Adrenal gland (tissue), 5 donors: ENCODE results near the gene FARS2.

Source experiments
- CTCF ChIP-seq, 6 experiments: fragments of 450-650 bp in 4 of 6; fragments of 200-600 bp in 2 of 6; sonication (generic) in 1 of 6; IDR thresholded peaks; 1 replicate in 5 of 6; 2 replicates in 1 of 6; pipeline versions ENCODE4 v1.5.1 to v1.8.0; 2016 to 2021; ENCODE audit warnings: antibody characterized with exemption in 6 of 6, mild to moderate bottlenecking in 2 of 6, moderate library complexity in 1 of 6
- POLR2A ChIP-seq, 2 donors: fragments of 450-650 bp; IDR thresholded peaks; one replicate each; pipeline ENCODE4 v1.6.1; 2017; ENCODE audit warnings: antibody characterized with exemption in 2 of 2, mild to moderate bottlenecking in 2 of 2, moderate library complexity in 1 of 2
- donor health status: DM: no; HTN: no; CAD: no.

GRCh38 chr6:5693225-5694145, 432.2 kb downstream of the FARS2 start:
- TF ChIP-seq CTCF (IDR thresholded peaks at IDR 0.05) (no peak), POLR2A (IDR thresholded peaks at IDR 0.05) (no peak)
